HG03280 (cell line): Measurements from ENCODE around the gene CDYL2.
"Not testable (repeated sequence)": the region's sequence is repeated elsewhere in the genome, so short reads cannot be mapped to it uniquely, and the experiment has no call there.

Experiments
- ATAC-seq: cut with Tn5 transposase; IDR thresholded peaks from one replicate; pipeline ENCODE4 v1.9.1; 2021; ENCODE audit warnings: mild to moderate bottlenecking, moderate library complexity; ENCODE audit not compliant: unreplicated experiment

The CDYL2 gene

GRCh38 chr16:80751167-80751566, 53.2 kb downstream of the CDYL2 start:
- ATAC-seq: no peak

GRCh38 chr16:80746231-80746630, 58.2 kb downstream of the CDYL2 start:
- no peak for ATAC-seq

- ATAC-seq: no peak
Observed at GRCh38 chr16:80744856-80745255, 59.5 kb downstream of the CDYL2 start.

- no peak for ATAC-seq
Observed at GRCh38 chr16:80743772-80744171, 60.6 kb downstream of the CDYL2 start.

GRCh38 chr16:80743273-80743672, 61.1 kb downstream of the CDYL2 start:
- no peak for ATAC-seq

GRCh38 chr16:80742331-80742730, 62.1 kb downstream of the CDYL2 start:
- no peak for ATAC-seq

GRCh38 chr16:80741724-80742123, 62.7 kb downstream of the CDYL2 start:
- ATAC-seq: no peak

GRCh38 chr16:80739523-80739922, 64.9 kb downstream of the CDYL2 start:
- ATAC-seq: no peak

- ATAC-seq: no peak
Observed at GRCh38 chr16:80738521-80738920, 65.9 kb downstream of the CDYL2 start.

- ATAC-seq: no peak
Observed at GRCh38 chr16:80735846-80736245, 68.6 kb downstream of the CDYL2 start.

GRCh38 chr16:80733407-80733806, 71.0 kb downstream of the CDYL2 start:
- no peak for ATAC-seq

- no peak for ATAC-seq
Observed at GRCh38 chr16:80731915-80732314, 72.5 kb downstream of the CDYL2 start.

- not testable (repeated sequence) for ATAC-seq
Observed at GRCh38 chr16:80727066-80727763, 77.2 kb downstream of the CDYL2 start.

- no peak for ATAC-seq
Observed at GRCh38 chr16:80725566-80726162, 78.7 kb downstream of the CDYL2 start.

GRCh38 chr16:80723981-80724380, 80.4 kb downstream of the CDYL2 start:
- ATAC-seq: no peak

- no peak for ATAC-seq
Observed at GRCh38 chr16:80723091-80723490, 81.3 kb downstream of the CDYL2 start.

GRCh38 chr16:80720804-80721371, 83.5 kb downstream of the CDYL2 start:
- ATAC-seq: no peak

GRCh38 chr16:80719573-80719972, 84.8 kb downstream of the CDYL2 start:
- ATAC-seq: no peak

- no peak for ATAC-seq
Observed at GRCh38 chr16:80718480-80719220, 85.7 kb downstream of the CDYL2 start.

GRCh38 chr16:80717611-80718010, 86.8 kb downstream of the CDYL2 start:
- ATAC-seq: no peak

- no peak for ATAC-seq
Observed at GRCh38 chr16:80716564-80717139, 87.7 kb downstream of the CDYL2 start.
